Keratinocyte (primary cell): ENCODE results near the gene SLC6A7. TPM values are rescaled to one million over a fixed set of nuclear protein-coding genes. Genes with fewer than 3 reads are reported as not detected.

Experiments used
- DNase-seq: peaks from one replicate; pipeline ENCODE4 v3.0.0-alpha.2; 2011; ENCODE audit warnings: low read depth, missing footprints, low spot score
- FAIRE-seq: peaks from 2 replicates; lab custom pipeline; 2011; peaks lifted over from hg19 to GRCh38; lab: Jason Lieb, UNC
- H2AFZ ChIP-seq: 2 replicates; pipeline ENCODE4 v1.6.0; 2012; ENCODE audit warnings: low read length, control low read depth, inconsistent platforms; ENCODE audit not compliant: control insufficient read depth
- H3K27ac ChIP-seq: 2 replicates; pipeline ENCODE4 v1.5.1; 2011; ENCODE audit warnings: low read length; ENCODE audit not compliant: control insufficient read depth, insufficient read depth
- H3K27me3 ChIP-seq: 3 replicates; pipeline ENCODE4 v1.6.0; 2011; ENCODE audit warnings: low read length; ENCODE audit not compliant: control insufficient read depth, insufficient read depth; ENCODE audit errors: extremely low read depth
- H3K36me3 ChIP-seq, 2 experiments: 2 replicates in 1 of 2; 3 replicates in 1 of 2; pipeline ENCODE4 v1.5.1; 2011; ENCODE audit warnings: low read length in 2 of 2, mild to moderate bottlenecking in 1 of 2; ENCODE audit not compliant: control insufficient read depth in 2 of 2, insufficient read depth in 2 of 2; ENCODE audit errors: extremely low read depth in 1 of 2
- H3K4me1 ChIP-seq: 3 replicates; pipeline ENCODE4 v1.5.1; 2011; ENCODE audit warnings: low read length; ENCODE audit not compliant: control insufficient read depth, insufficient read depth; ENCODE audit errors: extremely low read depth
- H3K4me2 ChIP-seq: 3 replicates; pipeline ENCODE4 v1.6.0; 2011; ENCODE audit warnings: low read depth, low read length; ENCODE audit not compliant: control insufficient read depth, insufficient read depth; ENCODE audit errors: extremely low read depth
- H3K4me3 ChIP-seq, 3 experiments: fragments of 200-600 bp in 1 of 3; sonication (generic) in 1 of 3; 2 replicates in 2 of 3; 3 replicates in 1 of 3; pipeline ENCODE4 v1.5.1; 2011 to 2016; ENCODE audit warnings: low read length in 3 of 3, mild to moderate bottlenecking in 3 of 3, control low read depth in 2 of 3, inconsistent platforms in 1 of 3, low read depth in 1 of 3, mixed read lengths in 1 of 3, mixed run types in 1 of 3, moderate library complexity in 1 of 3; ENCODE audit not compliant: control insufficient read depth in 2 of 3, insufficient read depth in 2 of 3; ENCODE audit errors: extremely low read depth in 1 of 3
- H3K79me2 ChIP-seq: 2 replicates; pipeline ENCODE4 v1.6.0; 2012; ENCODE audit warnings: low read length; ENCODE audit not compliant: control insufficient read depth, insufficient read depth
- H3K9ac ChIP-seq: 3 replicates; pipeline ENCODE4 v1.6.0; 2011; ENCODE audit warnings: low read length; ENCODE audit not compliant: control insufficient read depth, insufficient read depth; ENCODE audit errors: extremely low read depth
- H3K9me1 ChIP-seq: 3 replicates; pipeline ENCODE4 v1.6.0; 2011; ENCODE audit warnings: low read length; ENCODE audit not compliant: control insufficient read depth, insufficient read depth; ENCODE audit errors: extremely low read depth
- H3K9me3 ChIP-seq: 2 replicates; pipeline ENCODE4 v1.5.1; 2012; ENCODE audit warnings: low read depth, low read length; ENCODE audit not compliant: control insufficient read depth
- H4K20me1 ChIP-seq: 3 replicates; pipeline ENCODE4 v1.6.0; 2011; ENCODE audit warnings: low read length; ENCODE audit not compliant: control insufficient read depth, insufficient read depth; ENCODE audit errors: extremely low read depth
- EZH2 ChIP-seq: IDR thresholded peaks from one replicate; pipeline ENCODE4 v1.6.1; 2012; ENCODE audit warnings: inconsistent platforms, mild to moderate bottlenecking, low read length, moderate library complexity
- dilution Hi-C: fragments of 300-500 bp; cut with MboI; formaldehyde crosslinking; loops from one replicate; pipeline ENCODE4 v1.7.0; 2020; ENCODE audit warnings: low sequenced_read_pairs; ENCODE audit not compliant: extremely low pct_ligation_motif_present
- polyA plus RNA-seq, 5 experiments: library from polyadenylated mRNA; depleted of rRNA in 3 of 5; stranded (reverse) in 3 of 5; stranded (forward) in 1 of 5; unstranded in 1 of 5; fragments of >200 nt; gene quantifications; 1 replicate in 1 of 5; 2 replicates in 3 of 5; 3 replicates in 1 of 5; pipeline versions ENCODE4 v1.2.1 to v1.2.3, GENCODE V29; 2011 to 2012; ENCODE audit warnings: missing spikeins in 2 of 5, low read depth in 1 of 5, low replicate concordance in 1 of 5
- TF ChIP-seq, protein P1 (sequence below), 3 experiments: IDR thresholded peaks in 1 of 3; conservative IDR thresholded peaks in 1 of 3; optimal IDR thresholded peaks in 1 of 3; 2 replicates in 2 of 3; 3 replicates in 1 of 3; pipeline versions ENCODE3 to v1.5.1; 2011; ENCODE audit warnings: low read length in 3 of 3, mild to moderate bottlenecking in 3 of 3, moderate library complexity in 2 of 3, control low read depth in 1 of 3, inconsistent platforms in 1 of 3; ENCODE audit not compliant: insufficient read depth in 2 of 3; ENCODE audit errors: extremely low read depth in 1 of 3

The SLC6A7 gene
- polyA plus RNA-seq, 1 donor (not counting 4 experiments of a cell fraction or from before 2014, with no cell fraction given), result not detected

DNA sequence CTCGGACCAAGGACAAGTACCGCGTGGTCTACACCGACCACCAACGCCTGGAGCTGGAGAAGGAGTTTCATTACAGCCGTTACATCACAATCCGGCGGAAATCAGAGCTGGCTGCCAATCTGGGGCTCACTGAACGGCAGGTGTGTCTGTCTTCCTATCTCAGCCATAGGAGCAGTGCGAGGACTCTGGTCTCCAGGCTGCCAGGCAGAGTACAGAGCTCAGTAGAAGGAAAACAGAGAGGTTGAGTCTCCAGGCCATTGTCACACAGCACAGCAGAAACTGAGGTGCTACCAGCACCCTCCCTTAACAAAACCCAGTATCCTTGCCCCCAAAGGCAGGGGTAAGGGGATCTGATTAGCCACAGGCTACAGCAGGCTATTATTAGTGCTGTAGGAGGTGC lies 7.1 kb upstream of the SLC6A7 start:
- H4K20me1 ChIP-seq, result no peaks in the 10 kb centered on the region
- TF ChIP-seq, protein P1, sequence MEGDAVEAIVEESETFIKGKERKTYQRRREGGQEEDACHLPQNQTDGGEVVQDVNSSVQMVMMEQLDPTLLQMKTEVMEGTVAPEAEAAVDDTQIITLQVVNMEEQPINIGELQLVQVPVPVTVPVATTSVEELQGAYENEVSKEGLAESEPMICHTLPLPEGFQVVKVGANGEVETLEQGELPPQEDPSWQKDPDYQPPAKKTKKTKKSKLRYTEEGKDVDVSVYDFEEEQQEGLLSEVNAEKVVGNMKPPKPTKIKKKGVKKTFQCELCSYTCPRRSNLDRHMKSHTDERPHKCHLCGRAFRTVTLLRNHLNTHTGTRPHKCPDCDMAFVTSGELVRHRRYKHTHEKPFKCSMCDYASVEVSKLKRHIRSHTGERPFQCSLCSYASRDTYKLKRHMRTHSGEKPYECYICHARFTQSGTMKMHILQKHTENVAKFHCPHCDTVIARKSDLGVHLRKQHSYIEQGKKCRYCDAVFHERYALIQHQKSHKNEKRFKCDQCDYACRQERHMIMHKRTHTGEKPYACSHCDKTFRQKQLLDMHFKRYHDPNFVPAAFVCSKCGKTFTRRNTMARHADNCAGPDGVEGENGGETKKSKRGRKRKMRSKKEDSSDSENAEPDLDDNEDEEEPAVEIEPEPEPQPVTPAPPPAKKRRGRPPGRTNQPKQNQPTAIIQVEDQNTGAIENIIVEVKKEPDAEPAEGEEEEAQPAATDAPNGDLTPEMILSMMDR (optimal IDR thresholded peaks at IDR 0.05 in 1 of 3, IDR thresholded peaks at IDR 0.05 in 1 of 3, conservative IDR thresholded peaks at IDR 0.05 in 1 of 3; ENCODE audit: extremely low read depth in 1 of 3, insufficient read depth in 2 of 3, low read length in 3 of 3), result no peak
- TF ChIP-seq EZH2, result no peak
- no peak overlapping the region for H2AFZ ChIP-seq
- no peak overlapping the region for H3K27ac ChIP-seq
- FAIRE-seq (no peak), DNase-seq (no peak)
- H3K4me2 ChIP-seq, result no peak overlapping the region
- no peaks in the 10 kb centered on the region for H3K4me1 ChIP-seq
- H3K36me3 ChIP-seq, result no peaks in the 10 kb centered on the region
- H3K9me1 ChIP-seq, result no peaks in the 10 kb centered on the region
- no peak overlapping the region for H3K4me3 ChIP-seq
- H3K27me3 ChIP-seq, result peaks cover 15% of the 10 kb centered on the region
- no peak overlapping the region for H3K9ac ChIP-seq
- dilution Hi-C loops, result no loop called here
- H3K79me2 ChIP-seq, result no peaks in the 10 kb centered on the region
- H3K9me3 ChIP-seq, result no peaks in the 10 kb centered on the region

DNA sequence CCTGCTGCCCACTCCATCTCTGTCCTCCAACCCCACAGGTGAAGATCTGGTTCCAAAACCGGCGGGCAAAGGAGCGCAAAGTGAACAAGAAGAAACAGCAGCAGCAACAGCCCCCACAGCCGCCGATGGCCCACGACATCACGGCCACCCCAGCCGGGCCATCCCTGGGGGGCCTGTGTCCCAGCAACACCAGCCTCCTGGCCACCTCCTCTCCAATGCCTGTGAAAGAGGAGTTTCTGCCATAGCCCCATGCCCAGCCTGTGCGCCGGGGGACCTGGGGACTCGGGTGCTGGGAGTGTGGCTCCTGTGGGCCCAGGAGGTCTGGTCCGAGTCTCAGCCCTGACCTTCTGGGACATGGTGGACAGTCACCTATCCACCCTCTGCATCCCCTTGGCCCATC lies 6.4 kb upstream of the SLC6A7 start:
- dilution Hi-C loops, result no loop called here
- Histone ChIP-seq H3K9me3 (no peaks in the 10 kb centered on the region), H3K27ac (no peak overlapping the region), H4K20me1 (no peaks in the 10 kb centered on the region), H2AFZ (no peak overlapping the region), H3K79me2 (no peaks in the 10 kb centered on the region), H3K27me3 (peaks cover 20% of the 10 kb centered on the region), H3K4me2 (no peak overlapping the region), H3K4me1 (no peaks in the 10 kb centered on the region), H3K36me3 (no peaks in the 10 kb centered on the region), H3K9me1 (no peaks in the 10 kb centered on the region), H3K9ac (no peak overlapping the region), H3K4me3 (no peak overlapping the region)
- FAIRE-seq (no peak), DNase-seq (no peak)
- TF ChIP-seq, protein P1 (optimal IDR thresholded peaks at IDR 0.05 in 1 of 3, IDR thresholded peaks at IDR 0.05 in 1 of 3, conservative IDR thresholded peaks at IDR 0.05 in 1 of 3; ENCODE audit: extremely low read depth in 1 of 3, insufficient read depth in 2 of 3, low read length in 3 of 3), result no peak
- no peak for TF ChIP-seq EZH2
